Measurements from ENCODE around the gene TPRX2. TPM values are rescaled to one million over a fixed set of nuclear protein-coding genes. Genes with fewer than 3 reads are reported as not detected.
A peak's percentile ranks its signal among the peaks of the same experiment; 100 is the strongest.

The TPRX2 gene
- polyA plus RNA-seq, 2 of the 4 experiments (the other 2 are of a cell fraction), result not detected

- TF ChIP-seq HOXB13 (CRISPR knock-in tag; IDR thresholded peaks at IDR 0.05; ENCODE audit: low read depth) (no peak), HEYL (CRISPR knock-in tag; IDR thresholded peaks at IDR 0.05) (no peak), CHD2 (IDR thresholded peaks at IDR 0.05; ENCODE audit: low read length, partially characterized antibody) (no peak), BHLHE40 (IDR thresholded peaks at IDR 0.05; ENCODE audit: low read depth, low read length) (no peak), MYC (IDR thresholded peaks at IDR 0.05; ENCODE audit: borderline replicate concordance, low read length) (no peak)
- WGBS (ENCODE audit: missing lambda C conversion rate), result 42% methylated on average over 5 of the region's 5 CpGs
- ATAC-seq (peak; percentile 30 to 34; a peak in 3 of 6 replicates), FAIRE-seq (peak; percentile 56), DNase-seq (ENCODE audit: low read depth in 1 of 2, low spot score in 1 of 2) (no peak)
- Histone ChIP-seq H3K27ac (no peak overlapping the region), H3K4me3 (no peak overlapping the region), H3K4me1 (no peaks in the 10 kb centered on the region), H3K9me3 (no peaks in the 10 kb centered on the region), H3K4me2 (no peak overlapping the region)
- ChIA-PET CTCF (interaction anchor here (1.1 to 1.3 kb wide), 2 partner anchors 16 to 223 kb away, joined by 3 to 5 read pairs; no protein-coding TSS in a partner anchor), POLR2A (no interaction called here)
Observed at GRCh38 chr19:47885067-47885463, 26.0 kb downstream of the TPRX2 start.

GRCh38 chr19:47886010-47886559, 27.1 kb downstream of the TPRX2 start, which contains the start of gene SULT2A1:
TSS of gene SULT2A1 (minus strand) at chr19:47886315. CDS start at chr19:47886257, 58 bp downstream.
- peak; percentile 20 to 54; a peak in 3 of 6 replicates for ATAC-seq
- Histone ChIP-seq H3K4me3 (no peak within 1 kb of the TSS), H3K27ac (no peak within 1 kb of the TSS), H3K9me3 (no peaks in the 10 kb centered on the region), H3K4me1 (no peaks in the 10 kb centered on the region), H3K4me2 (peak within 1 kb of the TSS; percentile 42)
- 32% methylated on average over 12 of the region's 12 CpGs for WGBS (ENCODE audit: missing lambda C conversion rate)
- ChIA-PET POLR2A (no interaction called here), CTCF (interaction anchor here (1.0 kb wide), 1 partner anchor 17 kb away, joined by 3 read pairs; no protein-coding TSS in a partner anchor)
- no peak for TF ChIP-seq CBX2 (IDR thresholded peaks at IDR 0.05; ENCODE audit: borderline replicate concordance, low read depth)
- no peak for TF ChIP-seq RAD21 (conservative IDR thresholded peaks at IDR 0.05 in 1 of 2, IDR thresholded peaks at IDR 0.05 in 1 of 2)
- TF ChIP-seq MAX (IDR thresholded peaks at IDR 0.05), result no peak
- TF ChIP-seq E2F6 (IDR thresholded peaks at IDR 0.05; ENCODE audit: borderline replicate concordance, low read depth), result no peak
- TF ChIP-seq MAZ (IDR thresholded peaks at IDR 0.05; ENCODE audit: borderline replicate concordance, low read depth, low read length), result no peak
- no peak for TF ChIP-seq FOSL2 (IDR thresholded peaks at IDR 0.05)
- no peak for TF ChIP-seq FOSL2 (CRISPR knock-in tag; IDR thresholded peaks at IDR 0.05)
- TF ChIP-seq EP300 (IDR thresholded peaks at IDR 0.05), result no peak
- no peak for TF ChIP-seq CHD4 (IDR thresholded peaks at IDR 0.05; ENCODE audit: borderline replicate concordance)
- no peak for TF ChIP-seq KDM5A (IDR thresholded peaks at IDR 0.05)
- TF ChIP-seq HMGXB4 (CRISPR knock-in tag; IDR thresholded peaks at IDR 0.05; ENCODE audit: borderline replicate concordance), result no peak
- no peak for TF ChIP-seq MAFK (IDR thresholded peaks at IDR 0.05; ENCODE audit: partially characterized antibody)
- TF ChIP-seq CEBPB (IDR thresholded peaks at IDR 0.05), result peak in 1 of 2 experiments; percentile 7; a peak in 1 of 4 replicates
- TF ChIP-seq JUN (IDR thresholded peaks at IDR 0.05), result 0 out of 5 replicates have a peak, but pooled peaks of 1 of the 2 experiments have one; percentile 18
- TF ChIP-seq POLR2A (IDR thresholded peaks at IDR 0.05; ENCODE audit: low read length), result no peak
- TF ChIP-seq JUNB (IDR thresholded peaks at IDR 0.05), result no peak
- no peak for TF ChIP-seq HDAC2 (IDR thresholded peaks at IDR 0.05)
- no peak for TF ChIP-seq HOXA7 (CRISPR knock-in tag; IDR thresholded peaks at IDR 0.05)
- TF ChIP-seq TP53 (CRISPR knock-in tag; IDR thresholded peaks at IDR 0.05), result no peak
- DNase-seq (ENCODE audit: low read depth in 1 of 2, low spot score in 1 of 2), result no peak
- no peak for FAIRE-seq
